ENCODE results near the gene HPS5.

DNA sequence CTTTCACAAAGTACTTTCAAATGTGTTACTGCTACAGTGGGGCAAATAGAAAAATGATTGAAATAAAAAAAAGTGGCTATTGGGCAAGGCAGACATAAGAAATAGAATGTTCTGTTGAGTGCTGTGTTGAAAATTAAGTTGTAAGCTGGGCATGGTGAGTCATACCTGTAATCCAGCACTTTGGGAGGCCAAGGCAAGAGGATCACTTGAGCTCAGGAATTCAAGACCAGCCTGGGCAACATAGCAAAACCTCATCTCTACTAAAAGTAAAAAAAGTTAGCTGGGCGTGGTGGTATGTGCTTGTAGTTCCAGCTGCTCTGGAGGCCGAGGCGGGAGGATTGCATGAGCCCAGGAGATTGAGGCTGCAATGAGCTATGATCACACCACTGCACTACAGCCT lies 45.5 kb upstream of the HPS5 start:
- TF ChIP-seq, protein P1, sequence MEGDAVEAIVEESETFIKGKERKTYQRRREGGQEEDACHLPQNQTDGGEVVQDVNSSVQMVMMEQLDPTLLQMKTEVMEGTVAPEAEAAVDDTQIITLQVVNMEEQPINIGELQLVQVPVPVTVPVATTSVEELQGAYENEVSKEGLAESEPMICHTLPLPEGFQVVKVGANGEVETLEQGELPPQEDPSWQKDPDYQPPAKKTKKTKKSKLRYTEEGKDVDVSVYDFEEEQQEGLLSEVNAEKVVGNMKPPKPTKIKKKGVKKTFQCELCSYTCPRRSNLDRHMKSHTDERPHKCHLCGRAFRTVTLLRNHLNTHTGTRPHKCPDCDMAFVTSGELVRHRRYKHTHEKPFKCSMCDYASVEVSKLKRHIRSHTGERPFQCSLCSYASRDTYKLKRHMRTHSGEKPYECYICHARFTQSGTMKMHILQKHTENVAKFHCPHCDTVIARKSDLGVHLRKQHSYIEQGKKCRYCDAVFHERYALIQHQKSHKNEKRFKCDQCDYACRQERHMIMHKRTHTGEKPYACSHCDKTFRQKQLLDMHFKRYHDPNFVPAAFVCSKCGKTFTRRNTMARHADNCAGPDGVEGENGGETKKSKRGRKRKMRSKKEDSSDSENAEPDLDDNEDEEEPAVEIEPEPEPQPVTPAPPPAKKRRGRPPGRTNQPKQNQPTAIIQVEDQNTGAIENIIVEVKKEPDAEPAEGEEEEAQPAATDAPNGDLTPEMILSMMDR (optimal IDR thresholded peaks at IDR 0.05 in 1 of 3, IDR thresholded peaks at IDR 0.05 in 1 of 3, conservative IDR thresholded peaks at IDR 0.05 in 1 of 3; ENCODE audit: extremely low read depth in 1 of 3, insufficient read depth in 2 of 3, low read length in 3 of 3): no peak
- no peak for TF ChIP-seq EZH2 (IDR thresholded peaks at IDR 0.05; ENCODE audit: low read length)
